Liver (tissue), 9 donors: ENCODE results near the gene SMIM35. TPM values are rescaled to one million over a fixed set of nuclear protein-coding genes. Genes with fewer than 3 reads are reported as not detected.

Source experiments
- DNase-seq: peaks from one replicate; pipeline ENCODE4 v3.0.0-alpha.2; 2017; ENCODE audit warnings: low spot score
- H3K27ac ChIP-seq, 2 donors: one replicate each; pipeline ENCODE4 v1.7.0; 2013; ENCODE audit warnings: inconsistent platforms in 2 of 2, low read length in 2 of 2, control low read depth in 1 of 2, low read depth in 1 of 2, mild to moderate bottlenecking in 1 of 2
- H3K27me3 ChIP-seq, 4 donors: one replicate each; pipeline versions ENCODE4 v1.6.1 to v1.7.0; 2013; ENCODE audit warnings: low read length in 3 of 4, inconsistent platforms in 1 of 4, mild to moderate bottlenecking in 1 of 4, moderate library complexity in 1 of 4; ENCODE audit not compliant: control insufficient read depth in 4 of 4, insufficient read depth in 4 of 4
- H3K36me3 ChIP-seq, 4 donors: one replicate each; pipeline versions ENCODE4 v1.6.1 to v1.7.0; 2013; ENCODE audit warnings: low read length in 3 of 4, mild to moderate bottlenecking in 3 of 4, low read depth in 1 of 4, moderate library complexity in 1 of 4; ENCODE audit not compliant: control insufficient read depth in 4 of 4, insufficient read depth in 3 of 4
- H3K4me1 ChIP-seq, 4 donors: one replicate each; pipeline versions ENCODE4 v1.6.1 to v1.7.0; 2013; ENCODE audit warnings: low read length in 3 of 4, mild to moderate bottlenecking in 3 of 4, moderate library complexity in 1 of 4; ENCODE audit not compliant: control insufficient read depth in 4 of 4, insufficient read depth in 4 of 4
- H3K4me3 ChIP-seq, 3 donors: one replicate each; pipeline versions ENCODE4 v1.6.1 to v1.7.0; 2013; ENCODE audit warnings: low read length in 3 of 3, control low read depth in 1 of 3, low read depth in 1 of 3, mild to moderate bottlenecking in 1 of 3
- H3K9ac ChIP-seq, 2 donors: one replicate each; pipeline ENCODE4 v1.7.0; 2013; ENCODE audit warnings: low read length in 2 of 2, mild to moderate bottlenecking in 2 of 2, moderate library complexity in 2 of 2, control low read depth in 1 of 2, low read depth in 1 of 2
- H3K9me3 ChIP-seq, 4 donors: one replicate each; pipeline versions ENCODE4 v1.6.1 to v1.7.0; 2013; ENCODE audit warnings: low read length in 3 of 4; ENCODE audit not compliant: control insufficient read depth in 4 of 4
- ATF3 ChIP-seq: IDR thresholded peaks from 2 replicates; pipeline ENCODE4 v1.6.1; 2016; ENCODE audit warnings: antibody characterized with exemption
- CTCF ChIP-seq: fragments of 150-350 bp; IDR thresholded peaks from 2 replicates; pipeline ENCODE4 v1.5.1; 2017; ENCODE audit warnings: improper control_type of control experiment, low read depth, low read length; ENCODE audit not compliant: missing input control
- EGR1 ChIP-seq, 2 donors: IDR thresholded peaks; 2 replicates each; pipeline ENCODE4 v1.6.1; 2016 to 2018; ENCODE audit warnings: antibody characterized with exemption in 2 of 2, low read depth in 2 of 2
- FOXA1 ChIP-seq: IDR thresholded peaks from 2 replicates; pipeline ENCODE4 v1.6.1; 2016; ENCODE audit warnings: antibody characterized with exemption
- GABPA ChIP-seq, 2 donors: IDR thresholded peaks in 1 of 2; conservative IDR thresholded peaks in 1 of 2; 2 replicates each; pipeline ENCODE4 v1.6.1; 2016; ENCODE audit warnings: antibody characterized with exemption in 2 of 2, mild to moderate bottlenecking in 1 of 2, moderate library complexity in 1 of 2
- HNF4G ChIP-seq: IDR thresholded peaks from 2 replicates; pipeline ENCODE4 v1.6.1; 2016; ENCODE audit warnings: antibody characterized with exemption
- JUND ChIP-seq, 2 donors: IDR thresholded peaks; 2 replicates each; pipeline ENCODE4 v1.6.1; 2016; ENCODE audit warnings: antibody characterized with exemption in 2 of 2
- MAX ChIP-seq: IDR thresholded peaks from 2 replicates; pipeline ENCODE4 v1.6.1; 2016; ENCODE audit warnings: antibody characterized with exemption
- NR2F2 ChIP-seq: IDR thresholded peaks from 2 replicates; pipeline ENCODE4 v1.6.1; 2016; ENCODE audit warnings: antibody characterized with exemption
- RAD21 ChIP-seq, 2 donors: IDR thresholded peaks; 2 replicates each; pipeline ENCODE4 v1.6.1; 2016; ENCODE audit warnings: antibody characterized with exemption in 2 of 2, mild to moderate bottlenecking in 2 of 2
- REST ChIP-seq: IDR thresholded peaks from 2 replicates; pipeline ENCODE4 v1.6.1; 2016; ENCODE audit warnings: antibody characterized with exemption, mild to moderate bottlenecking
- SP1 ChIP-seq: IDR thresholded peaks from 2 replicates; pipeline ENCODE4 v1.6.1; 2018; ENCODE audit warnings: antibody characterized with exemption, mild to moderate bottlenecking
- TAF1 ChIP-seq: conservative IDR thresholded peaks from 2 replicates; pipeline ENCODE4 v1.6.1; 2016; ENCODE audit warnings: antibody characterized with exemption, mild to moderate bottlenecking
- YY1 ChIP-seq: IDR thresholded peaks from 2 replicates; pipeline ENCODE4 v1.6.1; 2016; ENCODE audit warnings: antibody characterized with exemption, mild to moderate bottlenecking
- ZBTB33 ChIP-seq: IDR thresholded peaks from 2 replicates; pipeline ENCODE4 v1.6.1; 2016; ENCODE audit warnings: antibody characterized with exemption
- WGBS: extraction: QIAGEN DNeasy Blood & Tissue Kit; methylation state at CpG from one replicate; pipeline ENCODE4 v1.1.7; 2013; 5-methylcytosine and 5-hydroxymethylcytosine counted together
- polyA plus RNA-seq, 2 donors: library from polyadenylated mRNA; stranded (reverse) in 1 of 2; unstranded in 1 of 2; fragments of 200-250 nt in 1 of 2; fragments of >200 nt in 1 of 2; fragmentation: Nextera tagmentation in 1 of 2; extraction: Ambion mirVana in 1 of 2; gene quantifications; one replicate each; pipeline versions ENCODE4 v1.2.1 to v1.2.3, GENCODE V29; 2013 to 2015
- total RNA-seq, 2 donors: library from RNA; depleted of rRNA; stranded (reverse); fragments of >200 nt; gene quantifications; one replicate each; pipeline ENCODE4 v1.2.3, GENCODE V29; 2014
- donor health status: healthy.
- donor health status: healthy.
- donor health status: healthy.
- donor health status: healthy.
- donor health status: healthy.

SMIM35 gene
- total and polyA plus RNA-seq, 4 donors = 0.07 TPM; not detected in 3

- DNase-seq = no peak
- Histone ChIP-seq H3K9ac (no peak overlapping the region), H3K4me1 (no peaks in the 10 kb centered on the region), H3K27me3 (peaks cover 0 to 4% (median 0%) of the 10 kb centered on the region in 4 donors), H3K27ac (no peak overlapping the region), H3K36me3 (no peaks in the 10 kb centered on the region), H3K9me3 (no peaks in the 10 kb centered on the region), H3K4me3 (no peak overlapping the region)
- no peak for TF ChIP-seq FOXA1
- no peak for TF ChIP-seq CTCF
- no peak for TF ChIP-seq HNF4G
- TF ChIP-seq MAX = no peak
- TF ChIP-seq EGR1 (IDR thresholded peaks at IDR 0.05; ENCODE audit: low read depth in 2 of 2) = no peak
- TF ChIP-seq RAD21 (IDR thresholded peaks at IDR 0.05) = no peak
- TF ChIP-seq REST = no peak
- no peak for TF ChIP-seq ZBTB33
- TF ChIP-seq NR2F2 = no peak
- no peak for TF ChIP-seq ATF3
- no peak for TF ChIP-seq YY1
- no peak for TF ChIP-seq GABPA (IDR thresholded peaks at IDR 0.05 in 1 of 2, conservative IDR thresholded peaks at IDR 0.05 in 1 of 2)
- TF ChIP-seq JUND (IDR thresholded peaks at IDR 0.05) = no peak
- TF ChIP-seq TAF1 = no peak
- no peak for TF ChIP-seq SP1
- 92% methylated on average over 3 of the region's 3 CpGs for WGBS
Measured at GRCh38 chr11:118071416-118072030, 15.2 kb downstream of the SMIM35 start.
